ENCODE results near the gene SOD2.

Gene SOD2

GRCh38 chr6:159693128-159693893 lies at the start of gene SOD2:
TSS of gene SOD2 (minus strand) at chr6:159693241. CDS start at chr6:159693167, 74 bp downstream.
- POLR2A ChIA-PET = interaction anchor here (0.6 to 5.6 kb wide), 11 partner anchors 9 to 283 kb away, joined by 3 to 67 read pairs (median 4); partner anchors contain the start of genes MRPL18, TCP1 and WTAP
- no peaks in the 10 kb centered on the region for H3K9me3 ChIP-seq (ENCODE audit: control insufficient read depth, insufficient read depth, low read depth, low read length)
- peak within 1 kb of the TSS; percentile 89 for H3K27ac ChIP-seq (ENCODE audit: extremely low read depth, low read depth, low read length)
- H3K36me3 ChIP-seq (ENCODE audit: control insufficient read depth in 2 of 2, insufficient read depth in 1 of 2, low read length in 2 of 2) = peaks cover 10 to 28% of the 10 kb centered on the region in 2 experiments; a peak in 2 of 3 replicates
- CTCF ChIA-PET = interaction anchor here (0.7 to 2.9 kb wide), 2 partner anchors 11 to 554 kb away, joined by 3 to 12 read pairs; no protein-coding TSS in a partner anchor
- H3K4me1 ChIP-seq (ENCODE audit: control insufficient read depth, insufficient read depth, low read length) = no peaks in the 10 kb centered on the region; the same call in 1 of the 2 replicates
- peak within 1 kb of the TSS; percentile 85 for H3K4me3 ChIP-seq (ENCODE audit: low read depth, low read length)
- TF ChIP-seq ZNF677 (tag by site-specific recombination; IDR thresholded peaks at IDR 0.05) (no peak), ZNF157 (tag by site-specific recombination; IDR thresholded peaks at IDR 0.05) (no peak), ZNF280D (tag by site-specific recombination; IDR thresholded peaks at IDR 0.05) (no peak), ZNF169 (tag by site-specific recombination; IDR thresholded peaks at IDR 0.05) (no peak), ZNF26 (tag by site-specific recombination; IDR thresholded peaks at IDR 0.05) (no peak), ZSCAN16 (tag by site-specific recombination; IDR thresholded peaks at IDR 0.05) (no peak; the same call in 1 of the 2 replicates), ZNF624 (tag by site-specific recombination; IDR thresholded peaks at IDR 0.05) (no peak), ZNF785 (tag by site-specific recombination; IDR thresholded peaks at IDR 0.05) (no peak), ZBTB49 (tag by site-specific recombination; IDR thresholded peaks at IDR 0.05; ENCODE audit: low read depth) (no peak), PRDM1 (tag by site-specific recombination; IDR thresholded peaks at IDR 0.05) (0 out of 2 replicates have a peak, but pooled peaks have one; percentile 15), ZNF561 (tag by site-specific recombination; IDR thresholded peaks at IDR 0.05; ENCODE audit: borderline replicate concordance) (0 out of 2 replicates have a peak, but pooled peaks have one; percentile 48), ZNF10 (tag by site-specific recombination; IDR thresholded peaks at IDR 0.05) (peak; percentile 44; the same call in 1 of the 2 replicates), ZNF654 (tag by site-specific recombination; IDR thresholded peaks at IDR 0.05; ENCODE audit: low read depth) (no peak), ZFP3 (tag by site-specific recombination; IDR thresholded peaks at IDR 0.05; ENCODE audit: low read depth) (no peak), ZNF16 (tag by site-specific recombination; IDR thresholded peaks at IDR 0.05; ENCODE audit: low read depth) (no peak), SCRT1 (tag by site-specific recombination; IDR thresholded peaks at IDR 0.05; ENCODE audit: borderline replicate concordance) (no peak), ZFP41 (tag by site-specific recombination; IDR thresholded peaks at IDR 0.05; ENCODE audit: borderline replicate concordance) (no peak), ZNF146 (tag by site-specific recombination; IDR thresholded peaks at IDR 0.05) (no peak), ZNF155 (tag by site-specific recombination; IDR thresholded peaks at IDR 0.05) (no peak), ZNF354C (tag by site-specific recombination; IDR thresholded peaks at IDR 0.05; ENCODE audit: borderline replicate concordance, low read depth) (no peak), ZBTB20 (tag by site-specific recombination; IDR thresholded peaks at IDR 0.05) (peak; percentile 86), ATF2 (tag by site-specific recombination; IDR thresholded peaks at IDR 0.05; ENCODE audit: low read depth) (no peak), SETDB1 (IDR thresholded peaks at IDR 0.05; ENCODE audit: insufficient read length, low read length) (no peak), ZNF791 (tag by site-specific recombination; IDR thresholded peaks at IDR 0.05) (no peak), ZNF488 (tag by site-specific recombination; IDR thresholded peaks at IDR 0.05) (no peak), ZNF529 (tag by site-specific recombination; IDR thresholded peaks at IDR 0.05; ENCODE audit: insufficient replicate concordance) (no peak), ZBTB7A (tag by site-specific recombination; IDR thresholded peaks at IDR 0.05; ENCODE audit: low read depth) (no peak), ZEB2 (tag by site-specific recombination; IDR thresholded peaks at IDR 0.05) (peak; percentile 15), ZFP69B (tag by site-specific recombination; IDR thresholded peaks at IDR 0.05) (0 out of 2 replicates have a peak, but pooled peaks have one; percentile 41)
